GM23338 (cell line): Measurements from ENCODE around the gene ZNF692. TPM values are rescaled to one million over a fixed set of nuclear protein-coding genes. Genes with fewer than 3 reads are reported as not detected.

Experiments
- ATAC-seq: fragments of 200-7000 bp; cut with Tn5 transposase; 3 replicates; pipeline ENCODE4 v1.9.1; 2020
- DNase-seq: peaks from one replicate; pipeline ENCODE4 v3.0.0-alpha.2; 2015; ENCODE audit warnings: low spot score
- H2AFZ ChIP-seq: fragments of 200-600 bp; sonication (generic); 2 replicates; pipeline ENCODE4 v1.8.0; 2016; ENCODE audit warnings: antibody characterized with exemption, mild to moderate bottlenecking, moderate library complexity
- H3F3A ChIP-seq: fragments of 200-600 bp; sonication (generic); replicated peaks from 2 replicates; pipeline ENCODE4 v1.8.0; 2017; ENCODE audit warnings: antibody characterized with exemption, mixed run types, low read depth
- H3K27ac ChIP-seq: fragments of 200-600 bp; sonication (generic); 2 replicates; pipeline ENCODE4 v1.6.1; 2016; ENCODE audit warnings: low read depth
- H3K27me3 ChIP-seq: fragments of 200-600 bp; sonication (generic); 2 replicates; pipeline ENCODE4 v1.8.0; 2016; ENCODE audit warnings: mild to moderate bottlenecking, mixed run types, moderate library complexity; ENCODE audit not compliant: insufficient read depth
- H3K36me3 ChIP-seq: fragments of 200-600 bp; sonication (generic); 2 replicates; pipeline ENCODE4 v1.8.0; 2016; ENCODE audit warnings: mild to moderate bottlenecking; ENCODE audit not compliant: insufficient read depth
- H3K4me1 ChIP-seq: fragments of 200-600 bp; sonication (generic); 2 replicates; pipeline ENCODE4 v1.8.0; 2016; ENCODE audit warnings: mild to moderate bottlenecking, moderate library complexity; ENCODE audit not compliant: insufficient read depth
- H3K4me2 ChIP-seq: fragments of 200-600 bp; sonication (generic); 2 replicates; pipeline ENCODE4 v1.7.1; 2017; ENCODE audit warnings: mixed run types
- H3K4me3 ChIP-seq: fragments of 200-600 bp; sonication (generic); 2 replicates; pipeline ENCODE4 v1.6.1; 2016; ENCODE audit warnings: mixed run types
- H3K79me2 ChIP-seq: fragments of 200-600 bp; sonication (generic); replicated peaks from 2 replicates; pipeline ENCODE4 v1.8.0; 2017; ENCODE audit warnings: mild to moderate bottlenecking; ENCODE audit not compliant: insufficient read depth
- H3K9me2 ChIP-seq: fragments of 200-600 bp; sonication (generic); 2 replicates; pipeline ENCODE4 v1.8.0; 2017; ENCODE audit not compliant: insufficient read depth
- H4K20me1 ChIP-seq: fragments of 200-600 bp; sonication (generic); replicated peaks from 2 replicates; pipeline ENCODE4 v1.8.0; 2017; ENCODE audit warnings: mild to moderate bottlenecking; ENCODE audit not compliant: insufficient read depth
- H3K27ac Mint-ChIP-seq: 2 replicates; pipeline ENCODE4 v1.8.0; 2020; ENCODE audit warnings: inconsistent platforms, mild to moderate bottlenecking, moderate library complexity, mixed read lengths
- H3K27me3 Mint-ChIP-seq: 3 replicates; pipeline ENCODE4 v1.8.0; 2022; ENCODE audit warnings: low read depth, mild to moderate bottlenecking, moderate library complexity, mixed read lengths, inconsistent platforms; ENCODE audit not compliant: insufficient read depth, poor library complexity
- H3K36me3 Mint-ChIP-seq: 3 replicates; pipeline ENCODE4 v1.8.0; 2021; ENCODE audit warnings: low read depth, mild to moderate bottlenecking, inconsistent platforms, moderate library complexity, mixed read lengths
- H3K4me1 Mint-ChIP-seq: 3 replicates; pipeline ENCODE4 v1.8.0; 2020; ENCODE audit warnings: mild to moderate bottlenecking, inconsistent platforms, mixed read lengths
- H3K4me3 Mint-ChIP-seq: 3 replicates; pipeline ENCODE4 v1.8.0; 2021; ENCODE audit warnings: moderate library complexity, mild to moderate bottlenecking, inconsistent platforms, mixed read lengths
- H3K9me3 Mint-ChIP-seq: 3 replicates; pipeline ENCODE4 v1.8.0; 2020; ENCODE audit warnings: moderate library complexity, mild to moderate bottlenecking, inconsistent platforms, mixed read lengths
- CREB1 ChIP-seq: fragments of 250-450 bp; sonication (Bioruptor Pico); IDR thresholded peaks from 2 replicates; pipeline ENCODE4 v1.5.0; 2020; ENCODE audit warnings: low read depth, mild to moderate bottlenecking, moderate library complexity
- CTCF ChIP-seq, 2 experiments: fragments of 200-600 bp in 1 of 2; sonication (generic) in 1 of 2; conservative IDR thresholded peaks; 2 replicates each; pipeline versions ENCODE4 v1.5.1 to v1.6.1; 2016 to 2017; ENCODE audit warnings: antibody characterized with exemption in 2 of 2, low read depth in 2 of 2, mild to moderate bottlenecking in 2 of 2, moderate library complexity in 1 of 2
- ETS1 ChIP-seq: IDR thresholded peaks from 2 replicates; pipeline ENCODE4 v1.6.1; 2016; ENCODE audit warnings: antibody characterized with exemption
- EZH2 ChIP-seq: fragments of 200-600 bp; sonication (generic); IDR thresholded peaks from one replicate; pipeline ENCODE4 v1.8.0; 2017; ENCODE audit warnings: antibody characterized with exemption, mild to moderate bottlenecking, low read depth; ENCODE audit not compliant: unreplicated experiment
- EZH2phosphoT487 ChIP-seq: fragments of 200-600 bp; sonication (generic); IDR thresholded peaks from one replicate; pipeline ENCODE4 v1.8.1; 2018; ENCODE audit warnings: antibody characterized with exemption; ENCODE audit not compliant: unreplicated experiment
- JUNB ChIP-seq: IDR thresholded peaks from one replicate; pipeline ENCODE4 v1.6.1; 2016; ENCODE audit warnings: antibody characterized with exemption; ENCODE audit not compliant: unreplicated experiment
- NANOG ChIP-seq: IDR thresholded peaks from 2 replicates; pipeline ENCODE4 v1.6.1; 2016; ENCODE audit warnings: antibody characterized with exemption, borderline replicate concordance
- POLR2AphosphoS5 ChIP-seq: IDR thresholded peaks from 2 replicates; pipeline ENCODE4 v1.6.1; 2016; ENCODE audit warnings: antibody characterized with exemption, low read depth
- REST ChIP-seq: IDR thresholded peaks from one replicate; pipeline ENCODE4 v1.6.1; 2018; ENCODE audit warnings: antibody characterized with exemption; ENCODE audit not compliant: unreplicated experiment
- STAT1 ChIP-seq: IDR thresholded peaks from one replicate; pipeline ENCODE4 v1.6.1; 2016; ENCODE audit warnings: antibody characterized with exemption; ENCODE audit not compliant: unreplicated experiment
- ZNF114 ChIP-seq: fragments of 250-450 bp; sonication (Bioruptor Pico); IDR thresholded peaks from 2 replicates; pipeline ENCODE4 v1.5.0; 2020; ENCODE audit warnings: mild to moderate bottlenecking, moderate library complexity
- ZNF331 ChIP-seq: fragments of 250-450 bp; sonication (Bioruptor Pico); IDR thresholded peaks from 2 replicates; pipeline ENCODE4 v1.5.0; 2020; ENCODE audit warnings: low read depth, mild to moderate bottlenecking, moderate library complexity
- ZNF462 ChIP-seq: fragments of 250-450 bp; sonication (Bioruptor Pico); IDR thresholded peaks from 2 replicates; pipeline ENCODE4 v1.5.0; 2020; ENCODE audit warnings: mild to moderate bottlenecking, moderate library complexity
- polyA plus RNA-seq: library from polyadenylated mRNA; unstranded; fragments of >200 nt; fragmentation: Nextera tagmentation; extraction: Ambion mirVana; gene quantifications from 2 replicates; pipeline ENCODE4 v1.2.1, GENCODE V29; 2016
- total RNA-seq: library from RNA; depleted of rRNA; stranded (reverse); fragments of >200 nt; shearing (Covaris generic); gene quantifications from 2 replicates; pipeline ENCODE4 v1.2.3, GENCODE V29; 2014

Gene ZNF692
- total and polyA plus RNA-seq, 2 experiments from 2014 or later = 41.2 to 57.1 TPM

GRCh38 chr1:248861616-248862015 is 2.7 kb upstream of the ZNF692 start:
- Histone ChIP-seq H3K4me2 (no peak overlapping the region), H4K20me1 (no peaks in the 10 kb centered on the region), H3K27ac (no peak overlapping the region), H3K4me3 (no peak overlapping the region), H3K79me2 (no peaks in the 10 kb centered on the region; the same call in 1 of the 2 replicates), H2AFZ (no peak overlapping the region), H3K9me2 (no peaks in the 10 kb centered on the region), H3K27me3 (peaks cover 51% of the 10 kb centered on the region), H3F3A (0 out of 2 replicates have a peak, but pooled peaks cover 8% of the 10 kb centered on the region), H3K36me3 (peaks cover 4% of the 10 kb centered on the region; the same call in 1 of the 2 replicates), H3K4me1 (peaks cover 27% of the 10 kb centered on the region)
- Mint-ChIP-seq H3K36me3 (peaks cover 3% of the 10 kb centered on the region; the same call in 2 of the 3 replicates), H3K27ac (no peak overlapping the region), H3K4me3 (no peak overlapping the region), H3K4me1 (peaks cover 30% of the 10 kb centered on the region), H3K9me3 (no peaks in the 10 kb centered on the region; the same call in 2 of the 3 replicates), H3K27me3 (peaks cover 27% of the 10 kb centered on the region)
- no peak for TF ChIP-seq ZNF331 (CRISPR knock-in tag)
- no peak for TF ChIP-seq ETS1
- no peak for TF ChIP-seq CTCF (conservative IDR thresholded peaks at IDR 0.05; ENCODE audit: low read depth in 2 of 2)
- TF ChIP-seq JUNB = no peak
- no peak for TF ChIP-seq POLR2AphosphoS5
- TF ChIP-seq ZNF114 (CRISPR knock-in tag) = no peak
- TF ChIP-seq STAT1 = no peak
- TF ChIP-seq ZNF462 = no peak
- TF ChIP-seq CREB1 = no peak
- TF ChIP-seq EZH2phosphoT487 = no peak
- no peak for TF ChIP-seq EZH2
- no peak for TF ChIP-seq REST
- TF ChIP-seq NANOG = no peak
- ATAC-seq = no peak
- DNase-seq = no peak
